ENCODE results near the gene NR1D1.

DNA sequence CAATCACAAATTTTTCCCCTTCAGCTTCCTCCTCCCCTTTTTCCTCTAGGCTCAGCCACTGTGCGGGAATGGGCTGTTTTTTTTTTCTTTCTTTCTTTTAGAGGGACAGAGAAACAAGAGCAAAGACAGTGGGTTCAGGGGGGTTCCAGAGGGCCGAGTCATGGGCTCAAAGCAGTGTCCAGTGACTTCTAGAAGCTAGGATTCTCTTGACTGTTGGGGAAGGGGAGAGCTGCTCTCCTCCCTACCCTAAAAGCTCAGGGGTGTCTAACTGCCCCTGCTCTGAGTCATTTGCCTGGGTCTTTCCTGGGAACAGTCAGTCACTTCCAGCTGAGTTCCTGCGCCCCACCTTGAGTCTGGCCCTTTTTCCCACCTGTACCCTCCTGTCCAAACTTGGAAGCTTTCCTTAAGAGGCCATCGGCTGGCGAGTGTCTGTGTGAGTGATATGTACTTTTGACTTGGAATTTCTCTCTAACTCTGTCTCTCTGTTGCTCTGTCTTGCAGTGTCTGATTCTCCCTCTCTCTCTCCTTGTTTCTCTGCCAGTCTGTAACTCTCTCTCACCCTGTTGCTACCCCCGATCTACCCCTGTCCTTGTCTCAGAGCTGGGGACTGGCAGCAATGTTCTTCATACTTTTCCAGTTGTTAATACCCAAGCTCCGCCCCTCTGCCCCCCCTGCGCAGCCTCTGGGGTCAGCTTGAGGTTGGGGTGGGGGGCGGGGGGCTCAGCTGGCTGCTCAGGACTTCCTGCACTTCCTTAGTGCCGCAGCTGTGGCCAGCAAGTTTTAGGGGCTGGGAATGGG lies 35.2 kb downstream of the NR1D1 start:
- no peak for TF ChIP-seq POLR2AphosphoS5 (IDR thresholded peaks at IDR 0.05; ENCODE audit: low read depth, low read length)
- no peak for TF ChIP-seq TAF1 (IDR thresholded peaks at IDR 0.05; ENCODE audit: borderline replicate concordance, low read depth, low read length)
- TF ChIP-seq POLR2A (IDR thresholded peaks at IDR 0.05; ENCODE audit: low read depth, low read length): no peak
